ENCODE data around the gene ADCK2. TPM values are rescaled to one million over a fixed set of nuclear protein-coding genes. Genes with fewer than 3 reads are reported as not detected.

Gene ADCK2
- total and polyA plus RNA-seq, 10 of the 15 experiments (the other 5 are each of a cell fraction or from before 2014, with no cell fraction given) = 0.52 to 19.4 (median 13.1) TPM

DNA sequence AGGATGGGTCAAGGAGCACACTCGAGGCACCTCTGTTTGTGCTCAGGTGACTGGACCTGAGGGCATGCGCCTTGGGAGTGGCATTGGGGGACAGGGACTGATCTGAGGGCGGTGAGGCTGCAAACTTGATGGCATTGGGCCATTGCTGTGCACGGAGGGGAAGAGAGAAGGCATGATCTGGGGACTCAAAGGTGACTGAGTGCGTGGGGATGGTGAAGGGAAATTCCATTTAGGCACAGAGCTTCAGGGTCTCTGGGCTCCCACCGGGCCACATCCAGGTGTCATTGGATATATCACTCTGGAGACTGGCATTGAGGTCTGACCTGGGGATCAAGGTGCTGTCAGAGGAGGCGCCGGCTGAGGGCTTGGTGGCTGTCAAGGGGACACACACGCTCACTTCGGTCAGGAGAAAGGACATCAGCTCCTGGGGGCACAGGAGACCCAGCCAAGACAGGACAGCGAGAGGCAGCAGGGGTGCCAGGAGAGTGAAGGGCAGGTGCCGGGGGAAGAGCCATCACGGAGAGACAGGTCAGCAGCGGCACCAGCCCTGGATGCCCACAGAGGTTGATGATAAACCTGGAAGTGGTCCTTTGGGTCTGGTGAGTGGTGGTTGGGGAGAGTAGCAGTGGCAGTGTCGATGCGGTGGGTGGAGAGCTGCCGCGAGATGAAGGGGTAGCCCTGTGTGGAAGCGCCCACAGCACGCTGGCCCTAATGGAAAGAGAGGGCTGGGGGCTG, 5.5 kb downstream of the ADCK2 start (continued):
- TF ChIP-seq, protein P1, sequence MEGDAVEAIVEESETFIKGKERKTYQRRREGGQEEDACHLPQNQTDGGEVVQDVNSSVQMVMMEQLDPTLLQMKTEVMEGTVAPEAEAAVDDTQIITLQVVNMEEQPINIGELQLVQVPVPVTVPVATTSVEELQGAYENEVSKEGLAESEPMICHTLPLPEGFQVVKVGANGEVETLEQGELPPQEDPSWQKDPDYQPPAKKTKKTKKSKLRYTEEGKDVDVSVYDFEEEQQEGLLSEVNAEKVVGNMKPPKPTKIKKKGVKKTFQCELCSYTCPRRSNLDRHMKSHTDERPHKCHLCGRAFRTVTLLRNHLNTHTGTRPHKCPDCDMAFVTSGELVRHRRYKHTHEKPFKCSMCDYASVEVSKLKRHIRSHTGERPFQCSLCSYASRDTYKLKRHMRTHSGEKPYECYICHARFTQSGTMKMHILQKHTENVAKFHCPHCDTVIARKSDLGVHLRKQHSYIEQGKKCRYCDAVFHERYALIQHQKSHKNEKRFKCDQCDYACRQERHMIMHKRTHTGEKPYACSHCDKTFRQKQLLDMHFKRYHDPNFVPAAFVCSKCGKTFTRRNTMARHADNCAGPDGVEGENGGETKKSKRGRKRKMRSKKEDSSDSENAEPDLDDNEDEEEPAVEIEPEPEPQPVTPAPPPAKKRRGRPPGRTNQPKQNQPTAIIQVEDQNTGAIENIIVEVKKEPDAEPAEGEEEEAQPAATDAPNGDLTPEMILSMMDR (IDR thresholded peaks at IDR 0.05 in 2 of 3, conservative IDR thresholded peaks at IDR 0.05 in 1 of 3; ENCODE audit: control insufficient read depth in 2 of 3, extremely low read depth in 1 of 3, insufficient read depth in 1 of 3, low read depth in 3 of 3, low read length in 3 of 3) = no peak
- TF ChIP-seq CBFB (IDR thresholded peaks at IDR 0.05; ENCODE audit: low read depth) = no peak
- TF ChIP-seq BCL3 (IDR thresholded peaks at IDR 0.05; ENCODE audit: borderline replicate concordance, insufficient read depth, low read depth, low read length, poor library complexity, severe bottlenecking) = no peak
- no peak for TF ChIP-seq NR2C1 (IDR thresholded peaks at IDR 0.05)

DNA sequence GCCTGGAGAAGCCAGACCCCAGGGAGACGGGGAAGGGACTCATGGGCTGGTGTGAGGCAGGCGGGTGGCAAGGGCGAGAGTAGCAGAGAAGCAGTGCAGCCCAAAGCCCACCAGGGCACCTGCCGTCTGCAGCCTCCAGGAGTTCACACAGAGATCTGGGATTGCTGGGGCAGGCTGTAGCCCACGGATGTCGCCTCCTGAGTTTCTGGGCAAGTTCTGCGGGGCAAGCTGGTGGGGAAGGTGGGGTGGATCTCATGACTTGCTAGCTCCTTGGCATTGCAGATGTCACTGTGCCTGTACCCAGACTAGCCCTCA, 6.0 kb downstream of the ADCK2 start:
- Histone ChIP-seq H3K27me3 (replicated peaks in 1 of 2; ENCODE audit: control insufficient read depth in 2 of 2, insufficient read depth in 2 of 2, low read length in 1 of 2) (no peaks in the 10 kb centered on the region), H3K79me2 (ENCODE audit: control insufficient read depth, insufficient read depth, low read length) (no peaks in the 10 kb centered on the region), H3K4me2 (ENCODE audit: control insufficient read depth, insufficient read depth) (no peak overlapping the region), H3K27ac (ENCODE audit: control insufficient read depth, insufficient read depth) (no peak overlapping the region), H3K4me1 (ENCODE audit: control insufficient read depth, insufficient read depth, low read length) (peaks cover 28% of the 10 kb centered on the region), H3K4me3 (no peak overlapping the region), H3K36me3 (ENCODE audit: control insufficient read depth in 2 of 2, insufficient read depth in 2 of 2, low read length in 1 of 2) (0 out of 4 replicates have a peak, but pooled peaks cover 0 to 3% of the 10 kb centered on the region in 2 experiments), H2AFZ (ENCODE audit: control insufficient read depth, low read depth, low read length) (no peak overlapping the region), H3K9me3 (replicated peaks; ENCODE audit: control insufficient read depth, insufficient read depth, low read length) (no peaks in the 10 kb centered on the region), H3K9ac (ENCODE audit: control insufficient read depth, insufficient read depth, low read length) (no peak overlapping the region), H4K20me1 (ENCODE audit: control insufficient read depth, insufficient read depth) (no peaks in the 10 kb centered on the region)
- in situ Hi-C loops (cut with MboI) = loop anchor here (10.0 kb wide), 1 partner anchor 336 kb away; the partner anchor contains the start of gene MRPS33
- no TSS peak for BruUV-seq (replicated peaks)
- SMC1A ChIA-PET (ENCODE audit: uncharacterized antibody, unreplicated experiment) = no interaction called here
- ATAC-seq (no peak), FAIRE-seq (no peak), DNase-seq (ENCODE audit: low read depth, low spot score) (no peak)
- RAD21 ChIA-PET (ENCODE audit: unreplicated experiment) = no interaction called here
- POLR2A ChIA-PET = no interaction called here
- CTCF ChIA-PET = no interaction called here
- 99% methylated on average over 7 of the region's 7 CpGs for WGBS (ENCODE audit: insufficient coverage, insufficient replicate concordance, low lambda C conversion rate, missing lambda C conversion rate)
- intact Hi-C loops (cut with micrococcal nuclease; ENCODE audit: unreplicated experiment) = loop anchor here (5.0 kb wide), 1 partner anchor 244 kb away; the partner anchor contains the start of gene BRAF
- no peak for TF ChIP-seq PAX5 (IDR thresholded peaks at IDR 0.05; ENCODE audit: borderline replicate concordance, low read depth, low read length)
- no peak for TF ChIP-seq NRF1 (conservative IDR thresholded peaks at IDR 0.05; ENCODE audit: low read depth, low read length)
- TF ChIP-seq, protein P2, sequence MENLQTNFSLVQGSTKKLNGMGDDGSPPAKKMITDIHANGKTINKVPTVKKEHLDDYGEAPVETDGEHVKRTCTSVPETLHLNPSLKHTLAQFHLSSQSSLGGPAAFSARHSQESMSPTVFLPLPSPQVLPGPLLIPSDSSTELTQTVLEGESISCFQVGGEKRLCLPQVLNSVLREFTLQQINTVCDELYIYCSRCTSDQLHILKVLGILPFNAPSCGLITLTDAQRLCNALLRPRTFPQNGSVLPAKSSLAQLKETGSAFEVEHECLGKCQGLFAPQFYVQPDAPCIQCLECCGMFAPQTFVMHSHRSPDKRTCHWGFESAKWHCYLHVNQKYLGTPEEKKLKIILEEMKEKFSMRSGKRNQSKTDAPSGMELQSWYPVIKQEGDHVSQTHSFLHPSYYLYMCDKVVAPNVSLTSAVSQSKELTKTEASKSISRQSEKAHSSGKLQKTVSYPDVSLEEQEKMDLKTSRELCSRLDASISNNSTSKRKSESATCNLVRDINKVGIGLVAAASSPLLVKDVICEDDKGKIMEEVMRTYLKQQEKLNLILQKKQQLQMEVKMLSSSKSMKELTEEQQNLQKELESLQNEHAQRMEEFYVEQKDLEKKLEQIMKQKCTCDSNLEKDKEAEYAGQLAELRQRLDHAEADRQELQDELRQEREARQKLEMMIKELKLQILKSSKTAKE (IDR thresholded peaks at IDR 0.05; ENCODE audit: low read depth, poor library complexity, severe bottlenecking) = no peak
- no peak for TF ChIP-seq NR2C1 (IDR thresholded peaks at IDR 0.05)
- TF ChIP-seq SREBF2 (IDR thresholded peaks at IDR 0.05; ENCODE audit: low read length) = no peak
- no peak for TF ChIP-seq FOXM1 (IDR thresholded peaks at IDR 0.05; ENCODE audit: low read depth, low read length)
- TF ChIP-seq BCL11A (IDR thresholded peaks at IDR 0.05; ENCODE audit: low read depth, low read length) = no peak
- no peak for TF ChIP-seq RBBP5 (conservative IDR thresholded peaks at IDR 0.05)
- no peak for TF ChIP-seq POU2F2 (IDR thresholded peaks at IDR 0.05; ENCODE audit: borderline replicate concordance, low read depth, low read length)
- no peak for TF ChIP-seq ZBTB4 (CRISPR knock-in tag; IDR thresholded peaks at IDR 0.05)
- TF ChIP-seq JUND (IDR thresholded peaks at IDR 0.05; ENCODE audit: low read depth, low read length) = no peak

All from GM12878 (cell line).